HepG2 (cell line): ENCODE data around the gene MYADML2. TPM values are rescaled to one million over a fixed set of nuclear protein-coding genes. Genes with fewer than 3 reads are reported as not detected.

Source experiments
- FOSL2 ChIP-seq: sonication (generic); formaldehyde crosslinking; IDR thresholded peaks from 2 replicates; pipeline ENCODE4 v1.4.0; 2020; ENCODE audit warnings: missing genetic modification reagents
- FOXM1 ChIP-seq: sonication (generic); formaldehyde crosslinking; IDR thresholded peaks from 2 replicates; pipeline ENCODE4 v1.5.0; 2020; ENCODE audit warnings: missing genetic modification reagents
- FOXO1 ChIP-seq: sonication (generic); formaldehyde crosslinking; IDR thresholded peaks from 2 replicates; pipeline ENCODE4 v1.4.0; 2020; ENCODE audit warnings: missing genetic modification reagents
- JUNB ChIP-seq: sonication (generic); formaldehyde crosslinking; IDR thresholded peaks from 2 replicates; pipeline ENCODE4 v1.8.0; 2022; ENCODE audit warnings: missing genetic modification reagents, mild to moderate bottlenecking, borderline replicate concordance
- LCORL ChIP-seq, 2 experiments: fragments of 450-650 bp in 1 of 2; sonication (generic) in 1 of 2; formaldehyde crosslinking in 1 of 2; IDR thresholded peaks; 2 replicates each; pipeline versions ENCODE4 v1.5.0 to v1.6.1; 2017 to 2020; ENCODE audit warnings: antibody characterized with exemption in 1 of 2, missing genetic modification reagents in 1 of 2
- MTF2 ChIP-seq: sonication (generic); formaldehyde crosslinking; IDR thresholded peaks from 2 replicates; pipeline ENCODE4 v1.5.0; 2020; ENCODE audit warnings: missing genetic modification reagents, borderline replicate concordance
- NCOR1 ChIP-seq: fragments of 200-600 bp; sonication (generic); IDR thresholded peaks from 2 replicates; pipeline ENCODE4 v1.7.0; 2017; ENCODE audit warnings: antibody characterized with exemption, low read length, borderline replicate concordance
- POLR2G ChIP-seq: fragments of 200-400 bp; formaldehyde crosslinking; IDR thresholded peaks from 2 replicates; pipeline ENCODE4 v1.6.1; 2018; ENCODE audit warnings: mild to moderate bottlenecking, low read depth, low read length, moderate library complexity
- RAD21 ChIP-seq: fragments of 450-650 bp; formaldehyde crosslinking; IDR thresholded peaks from 2 replicates; pipeline ENCODE4 v1.5.0; 2020; ENCODE audit warnings: mild to moderate bottlenecking
- SMAD3 ChIP-seq: sonication (generic); formaldehyde crosslinking; IDR thresholded peaks from 2 replicates; pipeline ENCODE4 v1.4.0; 2020; ENCODE audit warnings: missing genetic modification reagents
- ZBTB20 ChIP-seq: sonication (generic); formaldehyde crosslinking; IDR thresholded peaks from 2 replicates; pipeline ENCODE4 v1.8.1; 2023; ENCODE audit warnings: missing genetic modification reagents, low read depth, mild to moderate bottlenecking, borderline replicate concordance
- ZNF17 ChIP-seq: sonication (generic); formaldehyde crosslinking; IDR thresholded peaks from 2 replicates; pipeline ENCODE4 v1.5.0; 2020; ENCODE audit warnings: mild to moderate bottlenecking, missing genetic modification reagents
- ZNF234 ChIP-seq: sonication (generic); formaldehyde crosslinking; conservative IDR thresholded peaks from 2 replicates; pipeline ENCODE4 v1.5.1; 2020; ENCODE audit warnings: mild to moderate bottlenecking, missing genetic modification reagents
- ZNF674 ChIP-seq: sonication (generic); formaldehyde crosslinking; IDR thresholded peaks from 2 replicates; pipeline ENCODE4 v1.5.0; 2020; ENCODE audit warnings: low read depth, mild to moderate bottlenecking, missing genetic modification reagents
- ZNF816 ChIP-seq: sonication (generic); formaldehyde crosslinking; IDR thresholded peaks from 2 replicates; pipeline ENCODE4 v1.8.0; 2022; ENCODE audit warnings: missing genetic modification reagents, mild to moderate bottlenecking, borderline replicate concordance
- ZNF83 ChIP-seq: sonication (generic); formaldehyde crosslinking; IDR thresholded peaks from 2 replicates; pipeline ENCODE4 v1.4.0; 2020; ENCODE audit warnings: missing genetic modification reagents, mild to moderate bottlenecking, borderline replicate concordance
- ZSCAN12 ChIP-seq: sonication (generic); formaldehyde crosslinking; IDR thresholded peaks from 2 replicates; pipeline ENCODE4 v1.9.0; 2021; ENCODE audit warnings: mild to moderate bottlenecking, missing genetic modification reagents
- polyA plus RNA-seq, 8 experiments: library from polyadenylated mRNA; depleted of rRNA in 3 of 8; stranded (reverse) in 7 of 8; unstranded in 1 of 8; fragments of >200 nt; fragmentation: Illumina TruSeq in 4 of 8; extraction: Trizol in 4 of 8; gene quantifications; 2 replicates each; pipeline versions ENCODE4 v1.2.1 to v1.2.3, GENCODE V29; 2011 to 2016; ENCODE audit warnings: low read depth in 4 of 8, missing spikeins in 1 of 8, mixed read lengths in 1 of 8; ENCODE audit not compliant: insufficient read depth in 1 of 8
- total RNA-seq, 5 experiments: library from RNA; depleted of rRNA; stranded (reverse); fragments of >200 nt; fragmentation: Illumina TruSeq; extraction: Trizol; gene quantifications; 2 replicates each; pipeline ENCODE4 v1.2.3, GENCODE V29; 2016; ENCODE audit warnings: low read depth in 1 of 5
- TF ChIP-seq, protein P1 (sequence below): sonication (generic); formaldehyde crosslinking; IDR thresholded peaks from 2 replicates; pipeline ENCODE4 v1.5.0; 2020; ENCODE audit warnings: missing genetic modification reagents
- TF ChIP-seq, protein P2 (sequence below): sonication (generic); formaldehyde crosslinking; conservative IDR thresholded peaks from 2 replicates; pipeline ENCODE4 v1.4.0; 2020; ENCODE audit warnings: missing genetic modification reagents
- TF ChIP-seq, protein P3 (sequence below): IDR thresholded peaks from 2 replicates; pipeline ENCODE4 v1.6.1; 2016; ENCODE audit warnings: missing genetic modification reagents, missing compliant biosample characterization
- TF ChIP-seq, protein P4 (sequence below), 2 experiments: sonication (generic) in 1 of 2; formaldehyde crosslinking in 1 of 2; IDR thresholded peaks; 2 replicates each; pipeline versions ENCODE4 v1.5.1 to v1.6.1; 2011 to 2020; ENCODE audit warnings: borderline replicate concordance in 1 of 2, low read depth in 1 of 2, low read length in 1 of 2, mild to moderate bottlenecking in 1 of 2, missing genetic modification reagents in 1 of 2, moderate library complexity in 1 of 2

MYADML2 gene
- total and polyA plus RNA-seq, 2 of the 13 experiments (the other 11 are each of a cell fraction or from before 2014, with no cell fraction given) = not detected

DNA sequence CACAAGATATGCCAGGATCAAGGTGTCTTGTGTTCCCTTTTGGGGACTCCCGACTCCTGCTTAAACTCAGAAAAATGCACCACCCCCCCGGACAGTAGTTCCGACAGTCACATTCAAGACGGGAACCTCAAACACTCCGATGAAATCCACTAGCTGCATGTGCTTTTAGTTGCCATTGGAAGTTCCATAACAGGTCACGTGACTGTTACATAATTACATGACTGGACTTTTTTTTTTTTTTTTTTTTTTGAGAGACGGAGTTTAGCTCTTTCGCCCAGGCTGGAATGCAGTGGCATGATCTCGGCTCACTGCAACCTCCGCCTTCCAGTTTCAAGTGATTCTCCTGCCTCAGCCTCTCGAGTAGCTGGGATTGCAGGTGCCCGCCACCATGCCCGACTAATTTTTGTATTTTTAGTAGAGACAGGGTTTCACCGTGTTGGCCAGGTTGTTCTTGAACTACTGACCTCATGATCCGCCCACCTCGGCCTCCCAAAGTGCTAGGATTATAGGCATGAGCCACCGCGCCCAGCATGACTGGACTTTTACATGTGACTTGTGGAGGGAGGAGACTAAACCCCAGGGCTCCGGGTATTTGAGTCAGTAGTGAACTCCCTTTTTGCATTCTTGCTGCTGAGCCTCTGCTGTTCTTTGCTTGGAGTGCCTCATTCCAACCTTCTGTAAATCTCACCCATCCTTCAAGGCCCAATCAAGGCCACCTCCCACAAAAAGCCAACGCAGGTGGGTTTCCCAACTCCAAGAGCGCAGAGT is 30.6 kb downstream of the MYADML2 start (continued):
- TF ChIP-seq SMAD3 (no peak), ZNF816 (no peak), ZBTB20 (CRISPR knock-in tag) (no peak), RAD21 (no peak), FOXO1 (no peak), ZNF17 (CRISPR knock-in tag) (no peak), FOSL2 (CRISPR knock-in tag) (0 out of 2 replicates have a peak, but pooled peaks have one; percentile 41), POLR2G (peak; percentile 41; the same call in 1 of the 2 replicates), FOXM1 (no peak), NCOR1 (no peak), ZNF674 (CRISPR knock-in tag) (no peak), LCORL (IDR thresholded peaks at IDR 0.05) (no peak), LCORL (CRISPR knock-in tag; IDR thresholded peaks at IDR 0.05) (no peak), JUNB (CRISPR knock-in tag) (no peak), ZNF234 (CRISPR knock-in tag) (no peak), ZSCAN12 (no peak), MTF2 (CRISPR knock-in tag) (no peak), ZNF83 (CRISPR knock-in tag) (no peak)
- TF ChIP-seq, protein P1, sequence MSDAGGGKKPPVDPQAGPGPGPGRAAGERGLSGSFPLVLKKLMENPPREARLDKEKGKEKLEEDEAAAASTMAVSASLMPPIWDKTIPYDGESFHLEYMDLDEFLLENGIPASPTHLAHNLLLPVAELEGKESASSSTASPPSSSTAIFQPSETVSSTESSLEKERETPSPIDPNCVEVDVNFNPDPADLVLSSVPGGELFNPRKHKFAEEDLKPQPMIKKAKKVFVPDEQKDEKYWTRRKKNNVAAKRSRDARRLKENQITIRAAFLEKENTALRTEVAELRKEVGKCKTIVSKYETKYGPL (CRISPR knock-in tag) = no peak; the same call in 1 of the 2 replicates
- TF ChIP-seq, protein P2, sequence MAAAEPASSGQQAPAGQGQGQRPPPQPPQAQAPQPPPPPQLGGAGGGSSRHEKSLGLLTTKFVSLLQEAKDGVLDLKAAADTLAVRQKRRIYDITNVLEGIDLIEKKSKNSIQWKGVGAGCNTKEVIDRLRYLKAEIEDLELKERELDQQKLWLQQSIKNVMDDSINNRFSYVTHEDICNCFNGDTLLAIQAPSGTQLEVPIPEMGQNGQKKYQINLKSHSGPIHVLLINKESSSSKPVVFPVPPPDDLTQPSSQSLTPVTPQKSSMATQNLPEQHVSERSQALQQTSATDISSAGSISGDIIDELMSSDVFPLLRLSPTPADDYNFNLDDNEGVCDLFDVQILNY = no peak
- TF ChIP-seq, protein P3, sequence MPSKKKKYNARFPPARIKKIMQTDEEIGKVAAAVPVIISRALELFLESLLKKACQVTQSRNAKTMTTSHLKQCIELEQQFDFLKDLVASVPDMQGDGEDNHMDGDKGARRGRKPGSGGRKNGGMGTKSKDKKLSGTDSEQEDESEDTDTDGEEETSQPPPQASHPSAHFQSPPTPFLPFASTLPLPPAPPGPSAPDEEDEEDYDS (CRISPR knock-in tag) = peak; percentile 66
- TF ChIP-seq, protein P4, sequence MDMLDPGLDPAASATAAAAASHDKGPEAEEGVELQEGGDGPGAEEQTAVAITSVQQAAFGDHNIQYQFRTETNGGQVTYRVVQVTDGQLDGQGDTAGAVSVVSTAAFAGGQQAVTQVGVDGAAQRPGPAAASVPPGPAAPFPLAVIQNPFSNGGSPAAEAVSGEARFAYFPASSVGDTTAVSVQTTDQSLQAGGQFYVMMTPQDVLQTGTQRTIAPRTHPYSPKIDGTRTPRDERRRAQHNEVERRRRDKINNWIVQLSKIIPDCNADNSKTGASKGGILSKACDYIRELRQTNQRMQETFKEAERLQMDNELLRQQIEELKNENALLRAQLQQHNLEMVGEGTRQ (IDR thresholded peaks at IDR 0.05; ENCODE audit: low read depth, low read length) = no peak
- TF ChIP-seq, protein P4 (CRISPR knock-in tag; IDR thresholded peaks at IDR 0.05; ENCODE audit: borderline replicate concordance) = peak; percentile 60; the same call in 1 of the 2 replicates
